ENCODE data around the gene RGS19.

- TF ChIP-seq CTCF (IDR thresholded peaks at IDR 0.05) (no peak), POLR2A (IDR thresholded peaks at IDR 0.05) (no peak), POLR2AphosphoS5 (IDR thresholded peaks at IDR 0.05) (no peak), EP300 (IDR thresholded peaks at IDR 0.05) (no peak)
Measured at GRCh38 chr20:64068386-64069208, 10.7 kb downstream of the RGS19 start.
